Measurements from ENCODE around the gene FAM131C.
A peak's percentile ranks its signal among the peaks of the same experiment; 100 is the strongest.
"Not testable (repeated sequence)": the region's sequence is repeated elsewhere in the genome, so short reads cannot be mapped to it uniquely, and the experiment has no call there.

The FAM131C gene

DNA sequence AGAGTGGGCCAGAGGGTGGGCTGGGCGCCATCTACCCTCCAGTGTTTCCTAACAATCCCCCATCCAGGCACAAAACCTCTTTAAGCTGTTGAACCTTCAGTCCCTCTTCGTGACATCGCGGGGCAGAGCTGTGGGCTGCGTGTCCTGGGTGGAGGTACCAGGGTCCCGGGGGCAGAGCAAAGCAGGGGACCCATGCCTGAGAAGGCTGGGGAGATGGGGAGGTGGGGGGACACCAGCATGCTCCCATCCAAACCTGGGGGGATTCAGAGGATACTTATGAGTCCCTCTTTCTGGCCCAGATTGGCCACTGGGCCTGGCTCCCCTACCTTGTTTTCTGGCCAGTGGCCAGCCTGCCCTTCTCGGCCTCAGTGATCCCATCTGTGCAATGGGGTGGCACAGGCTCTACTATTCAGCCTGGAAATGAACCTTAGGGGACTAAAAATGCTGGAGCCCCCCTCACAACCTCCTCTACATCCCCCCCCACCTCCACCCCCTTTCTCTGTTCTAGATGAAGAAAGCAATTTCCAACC lies 40.3 kb downstream of the FAM131C start:
- not testable (repeated sequence) for DNase-seq (ENCODE audit: low read depth)

DNA sequence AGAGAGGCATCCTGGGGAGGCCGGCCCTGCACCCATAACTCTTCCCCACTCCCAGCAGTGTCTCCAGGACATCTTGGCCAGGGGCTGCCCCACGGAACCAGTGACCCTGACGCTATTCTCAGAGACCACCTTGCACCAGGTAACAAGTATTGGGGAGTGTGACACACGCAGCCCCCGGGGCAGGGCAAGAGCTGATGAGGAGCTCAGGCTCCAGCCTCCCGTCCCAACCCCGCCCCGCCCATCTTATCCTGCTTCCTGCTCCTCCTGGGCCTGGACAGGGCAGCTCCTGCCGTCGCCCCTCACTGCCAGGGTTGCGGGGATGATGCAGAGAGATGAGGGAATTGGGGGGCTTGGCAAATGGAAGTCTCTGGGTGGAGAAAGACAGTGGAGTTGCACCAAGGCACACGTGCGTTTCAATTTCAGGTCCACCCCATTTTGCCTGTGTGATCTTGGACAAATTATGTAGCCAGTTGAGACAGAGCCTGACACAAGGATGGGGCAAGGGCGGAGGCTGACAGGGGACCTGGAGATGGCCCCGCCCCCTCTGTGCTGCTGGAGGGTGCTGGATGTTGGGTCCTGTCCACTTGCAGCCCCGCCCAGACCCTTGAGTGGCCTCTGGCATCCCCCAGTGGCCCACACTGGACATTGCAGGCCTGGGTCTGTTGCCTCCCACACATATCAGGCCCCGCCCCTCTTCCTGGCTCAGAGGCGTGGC lies 40.9 kb downstream of the FAM131C start:
- no peak for DNase-seq (ENCODE audit: low read depth)

DNA sequence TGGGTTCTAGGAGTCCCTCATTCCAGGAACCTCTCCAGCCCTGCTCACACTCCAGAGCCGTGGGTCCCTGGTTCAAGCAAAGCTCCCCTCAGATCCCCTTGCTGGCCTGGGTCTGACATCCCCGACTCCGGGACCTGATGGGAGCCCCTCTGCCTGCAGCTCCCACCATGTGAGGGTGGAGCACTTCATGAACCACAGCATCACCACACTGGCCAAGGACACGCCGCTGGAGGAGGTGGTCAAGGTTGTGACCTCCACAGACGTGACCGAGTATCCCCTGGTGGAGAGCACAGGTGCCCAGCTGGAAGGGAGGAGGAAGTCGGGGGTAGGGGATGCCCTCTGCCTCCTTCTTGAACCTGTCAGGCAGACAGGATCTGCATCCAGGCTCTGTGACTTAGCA lies 41.9 kb downstream of the FAM131C start:
- no peak for DNase-seq (ENCODE audit: low read depth)

DNA sequence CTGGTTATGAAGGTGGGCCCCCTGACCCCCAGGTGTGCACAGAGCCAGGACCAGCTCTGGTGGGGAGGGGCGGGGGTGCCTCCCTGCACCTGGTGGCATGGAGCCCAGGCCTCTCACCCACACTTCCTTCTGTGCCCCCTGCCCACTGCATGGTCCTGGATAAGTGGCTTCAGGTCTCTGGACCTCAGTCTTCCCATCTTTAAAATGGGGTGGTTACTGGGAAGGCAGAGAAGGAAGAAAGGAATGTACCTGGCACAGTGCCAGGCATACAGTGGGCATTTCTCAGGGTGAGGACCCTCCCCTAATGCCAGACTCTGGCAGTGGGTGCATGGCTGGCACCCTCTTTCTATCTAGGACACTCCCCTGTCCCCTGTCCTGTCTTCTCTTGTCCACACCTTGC lies 44.2 kb downstream of the FAM131C start:
- no peak for DNase-seq (ENCODE audit: low read depth)

DNA sequence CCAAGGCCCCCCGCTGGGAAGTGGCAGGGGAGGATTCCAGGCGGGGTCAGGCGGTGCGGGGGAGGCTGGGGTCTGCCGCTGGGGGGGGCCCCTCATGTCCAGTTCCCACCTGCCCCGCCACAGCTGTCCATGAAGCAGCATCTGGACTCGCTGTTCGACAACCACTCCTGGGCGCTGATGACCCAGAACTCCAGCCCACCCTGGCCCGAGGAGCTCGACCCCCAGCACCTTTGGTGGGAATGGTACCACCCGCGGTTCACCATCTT lies 44.5 kb downstream of the FAM131C start:
- not testable (repeated sequence) for DNase-seq (ENCODE audit: low read depth)

DNA sequence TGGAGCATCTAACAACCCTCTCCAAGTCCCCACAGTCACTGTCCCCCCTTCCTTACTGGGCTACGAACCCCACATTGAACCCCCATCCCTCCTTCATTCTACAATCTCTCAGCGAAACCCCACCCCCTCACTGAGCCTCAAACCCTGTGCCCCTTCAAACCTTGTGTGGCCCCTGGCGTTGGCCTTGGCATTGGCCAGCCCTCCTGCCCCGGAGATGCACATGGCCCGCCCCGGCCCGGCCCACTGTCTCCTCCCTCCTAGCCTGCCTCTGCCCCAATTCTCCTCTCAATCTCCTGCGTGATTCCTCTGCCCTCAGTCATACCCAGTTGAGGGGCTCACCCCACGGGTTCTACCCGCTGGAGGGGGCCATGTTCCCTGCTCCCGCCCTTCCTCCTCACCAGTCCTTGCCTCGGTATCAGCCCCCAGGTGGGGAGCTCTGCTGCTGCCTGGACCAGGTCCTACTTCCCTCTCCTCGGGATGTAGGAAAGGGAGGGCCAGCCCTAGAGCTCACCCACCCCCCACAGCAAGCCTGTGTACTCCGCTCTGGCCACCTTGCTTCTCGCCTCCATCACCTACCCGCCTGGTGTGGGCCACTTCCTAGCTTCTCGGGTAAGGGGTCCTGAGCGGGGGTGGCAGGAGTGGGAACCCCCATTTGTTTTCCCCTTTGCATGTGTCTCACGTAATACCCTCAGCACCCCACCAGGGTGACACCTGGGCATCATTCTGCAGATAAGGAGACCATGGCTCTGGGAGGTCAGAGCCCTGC lies 45.0 kb downstream of the FAM131C start:
- DNase-seq (ENCODE audit: low read depth), result no peak

DNA sequence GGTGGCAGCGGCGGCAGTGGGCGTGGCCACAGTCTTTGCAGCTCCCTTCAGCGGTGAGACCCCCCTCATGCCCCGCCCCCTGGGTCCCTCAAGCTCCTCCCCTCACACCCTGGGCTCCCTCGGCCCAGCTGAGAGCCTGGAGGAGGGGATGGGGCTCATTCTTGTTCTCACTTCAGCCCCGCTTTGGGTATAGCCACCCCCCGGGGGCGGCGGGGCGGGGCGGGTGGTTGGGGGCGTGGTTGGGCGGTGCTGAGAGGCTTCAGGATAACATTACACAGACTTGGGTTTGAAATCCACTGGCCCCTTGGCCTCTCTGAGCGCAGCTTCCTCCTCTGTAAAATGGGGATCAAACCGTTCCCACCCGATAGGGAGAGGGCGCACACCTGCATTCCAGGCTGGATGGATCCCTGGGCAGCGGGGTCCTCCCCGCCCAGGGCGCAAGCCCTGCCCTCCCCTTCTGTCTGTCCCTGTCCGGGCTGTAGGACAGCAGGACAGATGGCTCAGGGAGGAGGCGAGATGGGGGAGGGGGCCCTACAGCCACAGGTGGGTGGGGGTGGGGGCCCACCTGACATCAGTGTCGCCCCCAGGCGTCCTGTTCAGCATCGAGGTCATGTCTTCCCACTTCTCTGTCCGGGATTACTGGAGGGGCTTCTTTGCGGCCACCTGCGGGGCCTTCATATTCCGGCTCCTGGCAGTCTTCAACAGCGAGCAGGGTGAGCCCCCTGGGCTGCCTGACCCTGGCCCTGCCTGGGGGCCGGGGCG lies 46.5 kb downstream of the FAM131C start:
- DNase-seq (ENCODE audit: low read depth), result peak; percentile 9

DNA sequence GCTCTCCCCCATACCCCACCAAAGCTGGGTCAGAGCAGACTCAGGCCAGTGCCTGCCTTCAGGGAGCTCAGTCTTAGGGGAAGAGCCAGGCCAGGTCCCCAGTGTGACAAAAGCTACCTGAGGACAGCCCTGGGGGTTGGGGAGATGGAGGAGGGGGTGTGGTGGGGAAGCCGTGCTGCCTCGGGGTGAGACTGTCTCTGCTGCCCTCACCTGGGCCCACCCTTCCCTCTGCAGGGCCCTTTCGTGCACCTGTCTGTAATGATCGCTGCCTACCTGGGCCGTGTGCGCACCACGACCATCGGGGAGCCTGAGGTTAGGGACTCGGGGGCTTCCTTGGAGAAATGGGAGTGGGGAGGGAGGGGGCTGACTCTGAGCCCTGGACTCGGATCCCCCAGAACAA lies 47.1 kb downstream of the FAM131C start:
- DNase-seq (ENCODE audit: low read depth), result not testable (repeated sequence)

DNA sequence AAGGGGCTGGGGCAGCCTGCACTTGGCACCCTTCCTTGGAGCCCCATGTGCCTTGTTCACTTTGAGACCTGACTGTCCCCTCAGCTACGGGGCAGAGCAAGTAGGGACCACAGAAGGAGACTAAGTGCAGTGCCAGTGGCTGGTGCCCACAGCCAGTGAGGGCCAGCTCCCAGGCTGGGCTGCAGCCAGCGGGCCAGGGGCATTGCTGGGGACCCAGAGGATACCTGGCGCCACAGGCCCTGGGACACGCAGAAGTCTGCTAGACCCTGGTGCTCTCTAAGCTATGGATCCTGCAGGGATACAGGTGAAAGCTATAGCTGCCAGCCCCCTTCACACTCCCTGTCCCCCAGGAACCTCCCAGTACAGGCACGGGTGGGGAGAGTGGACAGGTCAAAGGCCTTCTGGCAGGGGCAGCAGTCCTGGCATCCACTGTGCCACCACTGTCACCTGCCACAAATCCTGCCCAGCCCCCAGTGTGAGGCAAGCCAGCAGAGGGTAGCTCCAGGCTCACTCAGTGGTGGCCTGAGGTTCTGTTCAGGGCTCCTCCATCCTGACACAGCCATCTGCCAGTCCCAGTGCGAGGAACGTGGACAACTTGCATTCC lies 50.3 kb downstream of the FAM131C start:
- no peak for DNase-seq (ENCODE audit: low read depth)

DNA sequence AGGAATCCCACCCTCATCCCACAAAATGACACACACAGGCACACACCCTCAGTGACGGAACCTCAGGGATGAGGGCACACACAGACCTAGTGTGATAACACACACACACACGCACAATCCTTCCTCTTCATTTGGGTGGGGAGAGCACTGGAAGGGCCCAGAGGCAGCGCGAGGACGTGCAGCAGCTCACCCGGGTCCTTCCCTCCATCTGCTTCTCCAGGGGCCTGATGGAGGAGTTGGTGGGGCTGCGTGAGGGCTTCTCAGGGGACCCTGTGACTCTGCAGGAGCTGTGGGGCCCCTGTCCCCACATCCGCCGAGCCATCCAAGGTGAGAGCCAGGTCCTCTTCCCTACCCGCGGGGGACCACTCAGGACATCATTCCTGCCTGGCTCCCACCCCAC lies 51.1 kb downstream of the FAM131C start:
- no peak for DNase-seq (ENCODE audit: low read depth)

DNA sequence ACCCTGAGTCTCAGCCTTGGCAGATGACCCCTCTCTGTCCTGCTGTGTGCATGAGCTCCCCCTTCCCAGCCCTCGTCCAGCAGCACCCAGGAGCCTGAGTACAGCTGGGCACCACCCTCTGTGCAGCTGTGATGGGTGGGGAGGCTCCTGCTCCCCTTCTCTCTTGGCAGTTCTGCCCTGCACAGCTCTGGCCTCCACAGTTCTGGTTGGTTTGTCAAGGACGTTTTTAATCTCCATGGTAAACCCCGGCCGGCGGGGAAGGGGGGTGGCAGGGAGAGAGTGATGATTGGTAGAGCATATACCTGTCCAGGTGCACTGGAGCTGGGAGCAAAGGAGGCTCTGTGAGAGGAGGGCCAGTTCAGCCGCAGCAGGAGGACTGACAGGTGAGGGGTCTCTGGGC lies 51.8 kb downstream of the FAM131C start, which contains the start of gene CLCNKA:
Gene CLCNKA (plus strand): TSS at position 356 of the 400 bp plus-strand sequence. CDS start 584 bp downstream, outside the sequence.
- DNase-seq (ENCODE audit: low read depth), result no peak

DNA sequence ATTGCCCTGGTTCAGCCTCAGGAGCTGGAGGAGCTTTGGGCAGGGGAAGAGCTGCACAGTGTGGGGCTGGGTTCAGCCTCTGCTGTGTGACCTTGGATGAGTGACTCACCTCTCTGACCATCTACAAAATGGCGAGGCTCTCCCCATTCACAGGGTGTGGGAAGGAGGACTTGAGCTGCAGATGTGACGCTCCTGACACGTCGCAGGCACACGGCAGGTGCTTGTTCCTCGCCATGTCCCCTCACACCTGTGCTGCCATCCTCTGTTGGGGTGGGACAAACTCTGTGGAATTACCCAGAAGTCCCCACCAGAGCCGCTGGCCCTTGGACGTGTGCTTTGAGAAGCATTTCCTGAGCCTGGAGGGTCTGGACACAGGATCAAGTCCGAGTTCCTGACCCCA lies 52.6 kb downstream of the FAM131C start:
- DNase-seq (ENCODE audit: low read depth), result not testable (repeated sequence)

DNA sequence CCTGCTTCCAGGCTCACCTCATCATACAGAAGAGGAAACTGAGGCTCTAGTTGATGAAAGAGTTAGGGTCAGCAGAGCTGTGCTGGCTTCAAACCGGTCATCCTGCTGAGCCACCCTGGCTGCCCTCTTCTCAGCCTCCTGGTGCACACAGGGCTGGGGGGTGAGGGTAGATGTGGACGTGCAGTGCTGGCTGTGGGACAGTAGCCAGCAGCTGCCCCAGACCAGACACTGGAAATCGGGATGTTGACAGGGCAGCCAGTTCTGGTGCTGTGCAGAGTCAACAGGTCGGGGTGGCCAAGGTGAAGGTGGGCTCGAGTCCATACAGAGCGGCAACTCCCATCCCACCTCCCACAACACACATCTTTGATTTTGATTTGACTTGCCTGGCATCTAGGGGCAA lies 53.1 kb downstream of the FAM131C start:
- DNase-seq (ENCODE audit: low read depth), result no peak

DNA sequence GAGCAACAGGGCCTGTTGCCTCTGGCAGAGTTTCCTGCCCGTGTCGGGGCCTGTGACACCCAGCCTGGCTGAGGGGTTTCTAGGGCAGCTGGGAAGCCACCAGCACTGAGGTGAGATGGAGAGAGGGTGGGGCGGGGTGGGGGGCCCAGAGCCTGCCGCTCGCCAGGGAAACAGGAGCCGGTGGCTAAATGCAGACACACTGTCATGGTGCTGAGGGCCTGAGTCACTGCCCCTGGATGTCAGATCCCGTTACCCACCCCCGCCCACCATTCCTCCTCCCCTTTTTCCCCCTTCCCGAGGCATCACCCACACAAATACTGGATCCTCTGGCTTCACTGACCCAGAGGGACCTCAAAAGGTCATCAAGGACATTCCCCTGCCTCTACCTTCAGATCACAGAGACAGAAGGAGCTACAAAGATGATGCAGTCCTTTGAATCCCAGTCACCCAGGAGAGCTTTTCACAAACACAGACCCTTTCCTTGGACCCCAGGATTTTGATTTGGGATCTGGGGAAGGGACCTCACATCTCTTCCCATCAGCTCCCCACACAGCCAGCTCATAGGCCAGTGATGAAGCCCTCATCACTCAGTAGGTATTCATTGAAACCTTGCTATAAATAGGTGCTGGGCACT lies 53.7 kb downstream of the FAM131C start:
- DNase-seq (ENCODE audit: low read depth), result no peak

DNA sequence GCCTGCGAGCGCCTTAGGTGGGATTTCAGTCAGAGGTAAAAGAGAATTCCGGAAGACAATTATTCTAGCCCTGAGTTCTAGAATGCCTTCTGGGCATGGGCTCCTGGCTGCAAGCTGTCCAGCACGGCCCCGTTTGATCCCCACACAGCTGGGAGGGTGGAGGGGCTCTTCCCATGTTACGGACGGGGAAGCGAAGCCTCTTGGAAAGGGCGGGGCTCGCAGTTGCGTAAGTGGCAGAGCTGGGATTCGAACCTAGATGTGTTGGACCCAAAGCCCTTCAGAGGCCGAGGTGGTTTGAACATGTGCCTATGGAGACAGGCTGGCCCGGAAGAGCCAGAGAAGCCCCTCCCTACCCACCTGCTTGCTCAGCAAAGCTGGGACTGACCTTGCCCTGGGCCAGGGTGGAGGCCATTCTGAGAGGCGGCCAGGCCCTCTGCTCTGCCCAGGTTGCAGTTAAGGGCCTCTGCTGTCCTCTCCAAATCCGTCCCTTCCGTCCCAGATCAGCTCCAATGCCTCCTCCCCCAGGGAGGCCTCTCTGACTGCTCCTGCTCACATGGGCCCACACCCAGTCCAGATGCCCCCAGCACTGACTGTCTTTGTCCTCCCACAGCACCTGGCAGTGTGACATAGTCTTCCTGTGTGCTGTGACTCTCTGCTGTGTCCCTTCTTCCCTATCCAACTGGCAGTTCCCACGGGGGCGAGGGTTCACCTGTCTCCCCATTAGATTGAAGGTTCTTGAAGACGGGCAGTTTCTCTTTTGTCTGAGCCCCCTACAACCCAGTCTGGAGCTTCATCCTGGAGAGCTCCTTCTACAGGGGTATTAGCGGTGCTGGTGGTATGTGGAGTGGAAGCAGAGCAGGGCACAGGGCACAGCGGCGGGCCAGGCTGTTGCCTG lies 54.5 kb downstream of the FAM131C start:
- no peak for DNase-seq (ENCODE audit: low read depth)

DNA sequence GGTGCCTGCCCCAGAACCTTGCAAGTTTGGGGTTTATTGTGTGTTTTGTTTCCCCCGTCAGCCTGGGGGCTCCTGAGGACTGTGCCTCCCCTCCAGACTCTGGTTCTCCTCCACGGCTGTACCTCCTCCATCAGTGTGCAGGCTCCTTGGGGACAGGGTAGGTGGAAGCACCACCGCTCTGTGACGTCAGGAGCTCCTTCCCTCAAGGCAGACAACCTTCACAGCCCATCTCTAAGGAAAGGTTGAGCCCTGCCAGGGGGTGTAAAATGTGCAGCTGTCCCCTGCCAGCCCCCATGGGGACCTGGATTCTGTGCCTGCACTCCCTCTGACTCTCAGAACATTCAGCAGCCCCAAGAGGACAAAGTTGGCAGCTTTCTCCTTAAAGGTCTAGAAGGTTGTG lies 55.1 kb downstream of the FAM131C start:
- DNase-seq (ENCODE audit: low read depth), result no peak

DNA sequence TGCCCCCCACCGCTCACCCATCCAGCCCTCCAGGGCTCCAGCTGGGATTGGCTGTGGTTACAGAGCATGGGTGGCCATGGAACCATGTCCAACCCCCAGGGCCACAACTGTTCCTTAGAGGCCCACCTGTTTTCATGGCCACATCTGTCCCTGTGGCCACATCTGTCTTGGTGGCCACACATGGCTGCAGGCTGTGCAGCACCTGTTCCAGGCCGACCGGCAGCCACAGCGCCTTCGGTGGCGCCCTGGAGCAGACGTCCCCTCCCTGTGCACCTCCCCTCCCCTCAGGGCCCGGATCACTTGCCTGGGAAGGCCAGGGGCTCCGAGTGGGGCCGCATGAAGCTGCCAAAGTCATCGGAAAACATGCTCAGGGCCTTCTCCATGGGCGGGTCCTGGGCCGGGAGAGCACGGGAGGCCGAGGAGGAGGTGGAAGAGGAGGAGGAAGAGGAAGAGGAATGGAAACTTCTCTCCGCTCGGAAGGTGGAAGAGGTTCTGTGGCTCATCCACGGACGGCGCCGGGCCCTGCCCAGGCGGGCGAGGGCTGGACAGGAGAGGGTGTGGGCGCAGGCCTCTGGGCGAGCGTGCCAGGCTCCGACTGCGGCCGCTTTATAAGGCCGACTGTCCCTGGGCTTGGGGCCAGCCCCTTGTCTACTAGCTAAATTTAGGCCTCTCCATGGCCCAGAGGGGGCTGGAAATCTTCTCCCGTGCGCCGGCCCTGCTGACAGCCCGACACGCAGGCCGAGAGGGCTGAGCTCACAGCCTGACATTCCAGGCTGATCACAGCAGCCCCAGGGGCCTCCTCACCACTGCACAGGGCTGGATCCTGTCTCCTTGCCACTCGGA lies 55.8 kb downstream of the FAM131C start, which contains the start of gene HSPB7:
Gene HSPB7 (minus strand): TSS at position 583 of the 843 bp plus-strand sequence. CDS start 80 bp downstream, at position 503.
- DNase-seq (ENCODE audit: low read depth), result no peak

DNA sequence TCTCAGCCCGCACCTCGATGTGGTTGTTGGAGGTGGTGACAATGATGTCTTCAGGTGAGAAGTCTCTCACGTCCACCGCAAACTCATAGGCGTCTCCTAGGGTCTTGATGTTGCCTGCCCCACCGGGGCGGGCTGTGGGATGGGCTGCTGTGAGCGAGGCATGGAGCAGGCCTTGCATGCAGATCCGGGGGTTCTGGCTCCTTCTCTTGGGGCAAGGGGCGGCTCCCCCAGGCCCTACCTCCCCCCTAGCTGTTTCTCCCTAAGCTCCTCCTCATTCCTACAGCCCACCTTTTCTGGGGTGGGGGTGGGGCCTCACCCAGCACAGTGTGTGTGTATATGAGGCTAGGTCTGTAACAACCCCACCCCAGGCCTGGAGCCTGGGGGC lies 56.4 kb downstream of the FAM131C start:
- DNase-seq (ENCODE audit: low read depth), result no peak
